ENCODE data around the gene TAPT1. TPM values are rescaled to one million over a fixed set of nuclear protein-coding genes. Genes with fewer than 3 reads are reported as not detected.

The TAPT1 gene
- total and polyA plus RNA-seq, 2 experiments from 2014 or later = 3.6 to 9.9 TPM

- no peak for ATAC-seq
- no peak overlapping the region for H3K4me2 ChIP-seq
- no peaks in the 10 kb centered on the region for H3K27me3 ChIP-seq (ENCODE audit: insufficient read depth)
- H3F3A ChIP-seq (replicated peaks; ENCODE audit: low read depth) = no peaks in the 10 kb centered on the region
- H3K4me3 ChIP-seq = no peak overlapping the region
- H3K36me3 Mint-ChIP-seq (ENCODE audit: low read depth) = peaks cover 3% of the 10 kb centered on the region; the same call in 2 of the 3 replicates
- peaks cover 30% of the 10 kb centered on the region for H3K4me1 ChIP-seq (ENCODE audit: insufficient read depth)
- H3K27me3 Mint-ChIP-seq (ENCODE audit: insufficient read depth, low read depth, poor library complexity) = no peaks in the 10 kb centered on the region
- H3K9me2 ChIP-seq (ENCODE audit: insufficient read depth) = no peaks in the 10 kb centered on the region
- H3K36me3 ChIP-seq (ENCODE audit: insufficient read depth) = no peaks in the 10 kb centered on the region
- no peaks in the 10 kb centered on the region for H3K79me2 ChIP-seq (replicated peaks; ENCODE audit: insufficient read depth)
- H4K20me1 ChIP-seq (replicated peaks; ENCODE audit: insufficient read depth) = no peaks in the 10 kb centered on the region
- H2AFZ ChIP-seq = no peak overlapping the region
- no peak for DNase-seq (ENCODE audit: low spot score)
- H3K9me3 Mint-ChIP-seq = no peaks in the 10 kb centered on the region
- H3K4me3 Mint-ChIP-seq = no peak overlapping the region
- H3K27ac ChIP-seq (ENCODE audit: low read depth) = no peak overlapping the region
- TF ChIP-seq EZH2phosphoT487 (IDR thresholded peaks at IDR 0.05; ENCODE audit: unreplicated experiment) (no peak), CTCF (conservative IDR thresholded peaks at IDR 0.05; ENCODE audit: low read depth in 2 of 2) (no peak), CREB1 (CRISPR knock-in tag; IDR thresholded peaks at IDR 0.05; ENCODE audit: low read depth) (no peak), POLR2AphosphoS5 (IDR thresholded peaks at IDR 0.05; ENCODE audit: low read depth) (no peak), STAT1 (IDR thresholded peaks at IDR 0.05; ENCODE audit: unreplicated experiment) (no peak), NANOG (IDR thresholded peaks at IDR 0.05; ENCODE audit: borderline replicate concordance) (no peak), ETS1 (IDR thresholded peaks at IDR 0.05) (no peak), REST (IDR thresholded peaks at IDR 0.05; ENCODE audit: unreplicated experiment) (no peak), JUNB (IDR thresholded peaks at IDR 0.05; ENCODE audit: unreplicated experiment) (no peak), ZNF114 (CRISPR knock-in tag; IDR thresholded peaks at IDR 0.05) (no peak), EZH2 (IDR thresholded peaks at IDR 0.05; ENCODE audit: low read depth, unreplicated experiment) (no peak), ZNF331 (CRISPR knock-in tag; IDR thresholded peaks at IDR 0.05; ENCODE audit: low read depth) (no peak)
- TF ChIP-seq, protein P1, sequence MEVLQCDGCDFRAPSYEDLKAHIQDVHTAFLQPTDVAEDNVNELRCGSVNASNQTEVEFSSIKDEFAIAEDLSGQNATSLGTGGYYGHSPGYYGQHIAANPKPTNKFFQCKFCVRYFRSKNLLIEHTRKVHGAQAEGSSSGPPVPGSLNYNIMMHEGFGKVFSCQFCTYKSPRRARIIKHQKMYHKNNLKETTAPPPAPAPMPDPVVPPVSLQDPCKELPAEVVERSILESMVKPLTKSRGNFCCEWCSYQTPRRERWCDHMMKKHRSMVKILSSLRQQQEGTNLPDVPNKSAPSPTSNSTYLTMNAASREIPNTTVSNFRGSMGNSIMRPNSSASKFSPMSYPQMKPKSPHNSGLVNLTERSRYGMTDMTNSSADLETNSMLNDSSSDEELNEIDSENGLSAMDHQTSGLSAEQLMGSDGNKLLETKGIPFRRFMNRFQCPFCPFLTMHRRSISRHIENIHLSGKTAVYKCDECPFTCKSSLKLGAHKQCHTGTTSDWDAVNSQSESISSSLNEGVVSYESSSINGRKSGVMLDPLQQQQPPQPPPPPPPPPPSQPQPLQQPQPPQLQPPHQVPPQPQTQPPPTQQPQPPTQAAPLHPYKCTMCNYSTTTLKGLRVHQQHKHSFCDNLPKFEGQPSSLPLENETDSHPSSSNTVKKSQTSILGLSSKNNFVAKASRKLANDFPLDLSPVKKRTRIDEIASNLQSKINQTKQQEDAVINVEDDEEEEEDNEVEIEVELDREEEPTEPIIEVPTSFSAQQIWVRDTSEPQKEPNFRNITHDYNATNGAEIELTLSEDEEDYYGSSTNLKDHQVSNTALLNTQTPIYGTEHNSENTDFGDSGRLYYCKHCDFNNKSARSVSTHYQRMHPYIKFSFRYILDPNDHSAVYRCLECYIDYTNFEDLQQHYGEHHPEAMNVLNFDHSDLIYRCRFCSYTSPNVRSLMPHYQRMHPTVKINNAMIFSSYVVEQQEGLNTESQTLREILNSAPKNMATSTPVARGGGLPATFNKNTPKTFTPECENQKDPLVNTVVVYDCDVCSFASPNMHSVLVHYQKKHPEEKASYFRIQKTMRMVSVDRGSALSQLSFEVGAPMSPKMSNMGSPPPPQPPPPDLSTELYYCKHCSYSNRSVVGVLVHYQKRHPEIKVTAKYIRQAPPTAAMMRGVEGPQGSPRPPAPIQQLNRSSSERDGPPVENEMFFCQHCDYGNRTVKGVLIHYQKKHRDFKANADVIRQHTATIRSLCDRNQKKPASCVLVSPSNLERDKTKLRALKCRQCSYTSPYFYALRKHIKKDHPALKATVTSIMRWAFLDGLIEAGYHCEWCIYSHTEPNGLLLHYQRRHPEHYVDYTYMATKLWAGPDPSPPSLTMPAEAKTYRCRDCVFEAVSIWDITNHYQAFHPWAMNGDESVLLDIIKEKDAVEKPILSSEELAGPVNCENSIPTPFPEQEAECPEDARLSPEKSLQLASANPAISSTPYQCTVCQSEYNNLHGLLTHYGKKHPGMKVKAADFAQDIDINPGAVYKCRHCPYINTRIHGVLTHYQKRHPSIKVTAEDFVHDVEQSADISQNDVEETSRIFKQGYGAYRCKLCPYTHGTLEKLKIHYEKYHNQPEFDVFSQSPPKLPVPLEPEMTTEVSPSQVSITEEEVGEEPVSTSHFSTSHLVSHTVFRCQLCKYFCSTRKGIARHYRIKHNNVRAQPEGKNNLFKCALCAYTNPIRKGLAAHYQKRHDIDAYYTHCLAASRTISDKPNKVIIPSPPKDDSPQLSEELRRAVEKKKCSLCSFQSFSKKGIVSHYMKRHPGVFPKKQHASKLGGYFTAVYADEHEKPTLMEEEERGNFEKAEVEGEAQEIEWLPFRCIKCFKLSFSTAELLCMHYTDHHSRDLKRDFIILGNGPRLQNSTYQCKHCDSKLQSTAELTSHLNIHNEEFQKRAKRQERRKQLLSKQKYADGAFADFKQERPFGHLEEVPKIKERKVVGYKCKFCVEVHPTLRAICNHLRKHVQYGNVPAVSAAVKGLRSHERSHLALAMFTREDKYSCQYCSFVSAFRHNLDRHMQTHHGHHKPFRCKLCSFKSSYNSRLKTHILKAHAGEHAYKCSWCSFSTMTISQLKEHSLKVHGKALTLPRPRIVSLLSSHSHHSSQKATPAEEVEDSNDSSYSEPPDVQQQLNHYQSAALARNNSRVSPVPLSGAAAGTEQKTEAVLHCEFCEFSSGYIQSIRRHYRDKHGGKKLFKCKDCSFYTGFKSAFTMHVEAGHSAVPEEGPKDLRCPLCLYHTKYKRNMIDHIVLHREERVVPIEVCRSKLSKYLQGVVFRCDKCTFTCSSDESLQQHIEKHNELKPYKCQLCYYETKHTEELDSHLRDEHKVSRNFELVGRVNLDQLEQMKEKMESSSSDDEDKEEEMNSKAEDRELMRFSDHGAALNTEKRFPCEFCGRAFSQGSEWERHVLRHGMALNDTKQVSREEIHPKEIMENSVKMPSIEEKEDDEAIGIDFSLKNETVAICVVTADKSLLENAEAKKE (CRISPR knock-in tag; IDR thresholded peaks at IDR 0.05) = no peak
- H3K4me1 Mint-ChIP-seq = peaks cover 13% of the 10 kb centered on the region
- no peak overlapping the region for H3K27ac Mint-ChIP-seq
Measured at GRCh38 chr4:16176621-16177020, 49.6 kb downstream of the TAPT1 start.

All from GM23338 (cell line).